ENCODE data around the gene NFYC.

DNA sequence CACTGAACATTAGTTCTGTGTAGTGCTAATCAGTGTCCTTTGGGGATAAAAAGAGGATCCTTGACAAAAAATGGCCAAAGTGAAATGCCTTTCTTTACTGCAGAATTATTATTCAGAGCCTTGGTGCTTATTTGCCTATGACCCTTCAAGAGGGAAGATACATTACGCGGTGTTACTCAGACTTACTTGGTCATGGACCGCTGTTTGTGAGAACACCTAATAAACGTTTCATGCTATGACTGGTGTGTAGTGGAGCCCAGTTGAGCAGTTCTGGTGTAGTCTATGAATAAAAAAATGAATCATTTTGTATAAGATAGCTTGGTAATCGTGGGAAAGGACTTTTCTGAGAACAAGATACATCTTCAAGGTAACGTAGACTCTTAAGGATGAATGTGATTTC is 8.3 kb downstream of the NFYC start:
- TF ChIP-seq, protein P1, sequence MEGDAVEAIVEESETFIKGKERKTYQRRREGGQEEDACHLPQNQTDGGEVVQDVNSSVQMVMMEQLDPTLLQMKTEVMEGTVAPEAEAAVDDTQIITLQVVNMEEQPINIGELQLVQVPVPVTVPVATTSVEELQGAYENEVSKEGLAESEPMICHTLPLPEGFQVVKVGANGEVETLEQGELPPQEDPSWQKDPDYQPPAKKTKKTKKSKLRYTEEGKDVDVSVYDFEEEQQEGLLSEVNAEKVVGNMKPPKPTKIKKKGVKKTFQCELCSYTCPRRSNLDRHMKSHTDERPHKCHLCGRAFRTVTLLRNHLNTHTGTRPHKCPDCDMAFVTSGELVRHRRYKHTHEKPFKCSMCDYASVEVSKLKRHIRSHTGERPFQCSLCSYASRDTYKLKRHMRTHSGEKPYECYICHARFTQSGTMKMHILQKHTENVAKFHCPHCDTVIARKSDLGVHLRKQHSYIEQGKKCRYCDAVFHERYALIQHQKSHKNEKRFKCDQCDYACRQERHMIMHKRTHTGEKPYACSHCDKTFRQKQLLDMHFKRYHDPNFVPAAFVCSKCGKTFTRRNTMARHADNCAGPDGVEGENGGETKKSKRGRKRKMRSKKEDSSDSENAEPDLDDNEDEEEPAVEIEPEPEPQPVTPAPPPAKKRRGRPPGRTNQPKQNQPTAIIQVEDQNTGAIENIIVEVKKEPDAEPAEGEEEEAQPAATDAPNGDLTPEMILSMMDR (IDR thresholded peaks at IDR 0.05; ENCODE audit: borderline replicate concordance, extremely low read depth, low read length, poor library complexity, severe bottlenecking): no peak
- TF ChIP-seq EZH2 (IDR thresholded peaks at IDR 0.05; ENCODE audit: borderline replicate concordance, low read depth, low read length, severe bottlenecking): no peak

Data from DND-41 (cell line).